HL-60 (cell line): ENCODE measurements around the gene ITGBL1.

Source experiments
- POLR2AphosphoS5 ChIP-seq: IDR thresholded peaks from 2 replicates; pipeline ENCODE4 v1.6.1; 2012; ENCODE audit warnings: low read depth
- TF ChIP-seq, protein P1 (sequence below): IDR thresholded peaks from one replicate; pipeline ENCODE4 v1.5.1; 2011; ENCODE audit warnings: low read length, control low read depth, inconsistent platforms; ENCODE audit not compliant: insufficient read depth

DNA sequence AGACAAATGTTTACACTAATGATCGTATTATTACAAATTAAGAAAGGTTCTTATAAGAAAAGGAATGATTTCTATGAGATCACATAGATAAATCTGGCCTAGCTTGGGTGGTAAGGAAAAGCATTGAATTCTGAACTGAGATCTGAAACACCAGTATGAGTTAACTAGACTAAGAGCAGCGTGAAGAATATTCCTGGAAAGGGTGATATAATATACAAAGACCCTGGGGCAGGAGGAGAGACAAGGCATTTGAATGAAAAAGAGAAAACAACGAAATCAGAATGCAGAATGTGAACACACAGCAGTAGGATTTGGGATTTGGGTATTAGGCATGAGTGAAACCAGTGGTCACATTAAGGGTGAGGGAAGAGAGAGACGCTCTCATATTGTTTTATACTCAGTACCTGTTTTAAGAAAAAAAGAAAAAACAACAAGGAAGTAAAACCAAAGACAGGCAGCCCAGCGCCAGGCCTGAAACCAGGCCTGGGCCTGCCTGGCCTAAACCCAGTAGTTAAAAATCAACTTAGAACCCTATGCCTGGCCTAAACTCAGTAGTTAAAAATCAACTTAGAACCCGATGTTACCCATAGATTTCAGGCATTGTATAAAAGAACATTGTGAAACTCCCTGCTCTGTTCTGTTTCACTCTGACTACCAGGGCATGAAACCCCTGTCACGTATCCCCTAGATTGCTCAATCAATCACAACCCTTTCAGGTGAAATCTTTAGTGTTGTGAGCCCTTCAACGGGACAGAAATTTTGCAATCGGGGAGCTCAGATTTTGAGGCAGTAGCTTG is 287.1 kb downstream of the ITGBL1 start:
- TF ChIP-seq, protein P1, sequence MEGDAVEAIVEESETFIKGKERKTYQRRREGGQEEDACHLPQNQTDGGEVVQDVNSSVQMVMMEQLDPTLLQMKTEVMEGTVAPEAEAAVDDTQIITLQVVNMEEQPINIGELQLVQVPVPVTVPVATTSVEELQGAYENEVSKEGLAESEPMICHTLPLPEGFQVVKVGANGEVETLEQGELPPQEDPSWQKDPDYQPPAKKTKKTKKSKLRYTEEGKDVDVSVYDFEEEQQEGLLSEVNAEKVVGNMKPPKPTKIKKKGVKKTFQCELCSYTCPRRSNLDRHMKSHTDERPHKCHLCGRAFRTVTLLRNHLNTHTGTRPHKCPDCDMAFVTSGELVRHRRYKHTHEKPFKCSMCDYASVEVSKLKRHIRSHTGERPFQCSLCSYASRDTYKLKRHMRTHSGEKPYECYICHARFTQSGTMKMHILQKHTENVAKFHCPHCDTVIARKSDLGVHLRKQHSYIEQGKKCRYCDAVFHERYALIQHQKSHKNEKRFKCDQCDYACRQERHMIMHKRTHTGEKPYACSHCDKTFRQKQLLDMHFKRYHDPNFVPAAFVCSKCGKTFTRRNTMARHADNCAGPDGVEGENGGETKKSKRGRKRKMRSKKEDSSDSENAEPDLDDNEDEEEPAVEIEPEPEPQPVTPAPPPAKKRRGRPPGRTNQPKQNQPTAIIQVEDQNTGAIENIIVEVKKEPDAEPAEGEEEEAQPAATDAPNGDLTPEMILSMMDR, result no peak
- TF ChIP-seq POLR2AphosphoS5, result no peak
